ENCODE data around the gene TPGS2. TPM values are rescaled to one million over a fixed set of nuclear protein-coding genes. Genes with fewer than 3 reads are reported as not detected.
"Not testable (repeated sequence)": the region's sequence is repeated elsewhere in the genome, so short reads cannot be mapped to it uniquely, and the experiment has no call there.

Gene TPGS2
- total RNA-seq, 1 donor from 2014 or later = 77.1 TPM

DNA sequence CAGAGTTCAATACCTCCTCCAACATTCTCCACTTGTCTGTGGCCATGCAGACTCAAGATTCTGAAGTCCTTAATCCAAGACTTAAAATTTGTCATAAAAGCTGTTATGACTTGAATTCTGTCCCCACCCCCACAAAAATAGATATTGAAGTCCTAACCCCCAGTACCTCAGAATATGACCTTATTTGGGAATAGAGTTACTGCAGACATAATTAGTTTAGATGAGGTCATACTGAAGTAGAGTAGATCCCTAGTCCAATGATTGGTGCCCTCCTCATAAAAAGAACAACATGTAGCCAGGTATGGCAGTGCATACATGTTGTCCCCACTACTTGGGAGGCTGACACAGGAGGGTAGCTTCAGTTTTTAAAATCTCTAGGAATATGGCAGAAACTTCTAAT, 9.2 kb downstream of the TPGS2 start:
- TF ChIP-seq, protein P1, sequence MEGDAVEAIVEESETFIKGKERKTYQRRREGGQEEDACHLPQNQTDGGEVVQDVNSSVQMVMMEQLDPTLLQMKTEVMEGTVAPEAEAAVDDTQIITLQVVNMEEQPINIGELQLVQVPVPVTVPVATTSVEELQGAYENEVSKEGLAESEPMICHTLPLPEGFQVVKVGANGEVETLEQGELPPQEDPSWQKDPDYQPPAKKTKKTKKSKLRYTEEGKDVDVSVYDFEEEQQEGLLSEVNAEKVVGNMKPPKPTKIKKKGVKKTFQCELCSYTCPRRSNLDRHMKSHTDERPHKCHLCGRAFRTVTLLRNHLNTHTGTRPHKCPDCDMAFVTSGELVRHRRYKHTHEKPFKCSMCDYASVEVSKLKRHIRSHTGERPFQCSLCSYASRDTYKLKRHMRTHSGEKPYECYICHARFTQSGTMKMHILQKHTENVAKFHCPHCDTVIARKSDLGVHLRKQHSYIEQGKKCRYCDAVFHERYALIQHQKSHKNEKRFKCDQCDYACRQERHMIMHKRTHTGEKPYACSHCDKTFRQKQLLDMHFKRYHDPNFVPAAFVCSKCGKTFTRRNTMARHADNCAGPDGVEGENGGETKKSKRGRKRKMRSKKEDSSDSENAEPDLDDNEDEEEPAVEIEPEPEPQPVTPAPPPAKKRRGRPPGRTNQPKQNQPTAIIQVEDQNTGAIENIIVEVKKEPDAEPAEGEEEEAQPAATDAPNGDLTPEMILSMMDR (IDR thresholded peaks at IDR 0.05; ENCODE audit: insufficient read depth, low read length, severe bottlenecking) = no peak
- no peak for FAIRE-seq
- H3K36me3 ChIP-seq (ENCODE audit: control insufficient read depth, insufficient read depth, low read length) = peaks cover 2% of the 10 kb centered on the region

DNA sequence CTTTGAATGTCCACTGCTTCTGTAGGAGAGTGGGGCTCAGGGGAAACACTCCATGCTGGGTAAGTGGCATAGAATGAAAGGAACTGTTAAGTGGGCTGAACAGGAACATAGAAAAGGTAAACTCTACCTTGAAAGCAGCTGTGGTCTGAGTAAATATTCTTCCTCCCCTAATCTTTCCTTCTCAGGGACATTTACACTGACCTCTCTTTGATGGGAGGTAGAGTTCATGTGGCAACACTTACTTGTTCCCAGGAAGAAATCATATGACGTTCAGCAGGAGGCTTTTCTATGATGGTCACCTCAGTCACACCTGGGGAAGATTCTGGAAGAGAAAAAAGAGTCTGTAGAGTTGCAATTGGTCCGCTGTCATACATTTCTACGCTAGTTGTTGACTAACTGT, 10.2 kb downstream of the TPGS2 start:
- no peak overlapping the region for H3K4me3 ChIP-seq (ENCODE audit: low read depth, low read length)
- DNase-seq (ENCODE audit: low read depth) = no peak
- H3K27me3 ChIP-seq (ENCODE audit: control insufficient read depth, insufficient read depth, low read length) = no peaks in the 10 kb centered on the region
- TF ChIP-seq, protein P1 (IDR thresholded peaks at IDR 0.05; ENCODE audit: insufficient read depth, low read length, severe bottlenecking) = no peak
- FAIRE-seq = no peak
- H3K36me3 ChIP-seq (ENCODE audit: control insufficient read depth, insufficient read depth, low read length) = peaks cover 3% of the 10 kb centered on the region

More for the DNA sequence above, 9.2 kb downstream of the TPGS2 start:
- H3K4me3 ChIP-seq (ENCODE audit: low read depth, low read length) = no peak overlapping the region
- no peak for DNase-seq (ENCODE audit: low read depth)
- no peaks in the 10 kb centered on the region for H3K27me3 ChIP-seq (ENCODE audit: control insufficient read depth, insufficient read depth, low read length)

DNA sequence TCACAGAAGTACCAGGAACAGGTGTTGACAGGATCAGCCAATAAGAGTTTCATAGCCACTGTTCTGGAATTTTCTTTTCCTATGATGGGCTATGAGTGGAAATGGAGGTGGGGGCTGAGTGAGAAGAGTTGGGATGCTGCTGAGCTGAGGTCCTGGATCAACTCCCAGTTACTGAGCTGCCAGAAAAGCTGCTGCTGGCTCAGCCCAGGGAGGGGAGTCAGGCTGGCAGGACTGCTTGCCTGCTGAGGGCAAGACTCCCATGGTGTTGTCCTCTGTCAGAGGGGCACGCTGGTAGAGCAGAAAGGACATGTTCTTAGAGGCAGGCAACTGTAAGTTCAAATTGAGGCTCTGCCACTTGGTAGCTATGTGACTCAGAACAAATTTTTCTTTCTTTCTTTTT, 11.8 kb downstream of the TPGS2 start:
- TF ChIP-seq, protein P1 (IDR thresholded peaks at IDR 0.05; ENCODE audit: insufficient read depth, low read length, severe bottlenecking) = no peak
- no peaks in the 10 kb centered on the region for H3K27me3 ChIP-seq (ENCODE audit: control insufficient read depth, insufficient read depth, low read length)
- H3K4me3 ChIP-seq (ENCODE audit: low read depth, low read length) = no peak overlapping the region
- H3K36me3 ChIP-seq (ENCODE audit: control insufficient read depth, insufficient read depth, low read length) = peaks cover 5% of the 10 kb centered on the region
- FAIRE-seq (no peak), DNase-seq (ENCODE audit: low read depth) (no peak)

DNA sequence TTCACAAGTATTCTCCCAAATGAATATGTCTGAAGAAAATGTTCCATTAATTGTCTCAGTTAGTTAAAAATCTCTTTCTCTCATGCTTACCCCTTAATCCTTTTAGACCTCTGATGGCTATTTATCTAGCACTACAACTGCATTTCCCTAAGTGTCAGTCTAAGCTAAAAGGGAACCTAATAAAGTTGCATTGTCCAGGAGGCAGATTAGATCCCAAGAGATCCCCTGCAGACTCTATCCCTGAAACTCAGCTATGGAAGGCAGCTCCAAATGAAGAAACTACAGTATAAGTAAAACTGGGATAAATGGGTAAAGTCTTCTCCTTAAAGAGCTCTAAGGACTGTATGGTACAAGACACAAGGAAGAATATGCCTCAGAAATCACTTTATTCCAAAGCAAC, 12.7 kb downstream of the TPGS2 start:
- H3K4me3 ChIP-seq (ENCODE audit: low read depth, low read length); DNase-seq (ENCODE audit: low read depth); H3K36me3 ChIP-seq (ENCODE audit: control insufficient read depth, insufficient read depth, low read length); H3K27me3 ChIP-seq (ENCODE audit: control insufficient read depth, insufficient read depth, low read length): not testable (repeated sequence)
- FAIRE-seq = peak; percentile 87

DNA sequence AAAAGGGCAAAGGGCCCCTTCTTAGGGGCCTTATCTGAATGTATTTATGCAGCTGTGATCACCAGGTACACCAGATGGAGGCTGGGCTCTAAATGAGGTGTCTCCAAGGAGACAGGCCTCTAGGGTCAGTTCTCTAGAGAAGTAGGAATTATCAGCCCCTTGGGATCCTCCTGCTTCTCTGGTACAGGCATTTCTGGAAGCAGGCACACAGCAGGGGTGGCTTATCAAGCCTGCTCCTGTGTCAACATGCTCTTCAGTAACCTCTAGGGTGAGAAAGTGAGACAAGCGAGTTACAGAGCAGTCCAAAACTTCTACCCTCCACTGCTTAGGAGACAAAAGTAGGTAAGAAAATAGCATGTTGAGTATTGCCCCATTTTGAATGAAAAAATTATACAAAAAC, 13.8 kb downstream of the TPGS2 start:
- TF ChIP-seq, protein P1 (IDR thresholded peaks at IDR 0.05; ENCODE audit: insufficient read depth, low read length, severe bottlenecking) = no peak
- no peak for FAIRE-seq
- Histone ChIP-seq H3K4me3 (ENCODE audit: low read depth, low read length) (no peak overlapping the region), H3K36me3 (ENCODE audit: control insufficient read depth, insufficient read depth, low read length) (peaks cover 5% of the 10 kb centered on the region), H3K27me3 (ENCODE audit: control insufficient read depth, insufficient read depth, low read length) (no peaks in the 10 kb centered on the region)
- DNase-seq (ENCODE audit: low read depth) = peak; percentile 13

DNA sequence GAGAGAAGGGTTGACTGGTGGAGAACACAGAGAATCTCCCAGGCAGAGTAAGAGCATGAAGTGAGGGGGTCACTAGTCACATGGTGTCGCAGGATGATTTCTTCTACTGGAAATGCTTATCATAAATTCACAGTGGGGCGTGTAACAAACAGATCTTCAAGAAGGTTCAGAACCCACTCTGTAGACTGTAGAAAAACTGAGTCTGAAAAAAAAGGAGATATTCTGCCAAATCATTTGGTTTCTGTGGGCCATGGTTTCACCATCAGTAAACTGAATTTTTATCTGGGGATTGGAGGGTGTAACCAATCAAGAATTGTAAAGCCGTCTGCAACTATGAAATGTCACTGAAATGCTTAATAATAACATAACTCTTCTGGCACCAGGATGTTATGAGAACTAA, 15.0 kb downstream of the TPGS2 start:
- H3K27me3 ChIP-seq (ENCODE audit: control insufficient read depth, insufficient read depth, low read length) = no peaks in the 10 kb centered on the region
- no peak overlapping the region for H3K4me3 ChIP-seq (ENCODE audit: low read depth, low read length)
- peaks cover 5% of the 10 kb centered on the region for H3K36me3 ChIP-seq (ENCODE audit: control insufficient read depth, insufficient read depth, low read length)
- FAIRE-seq = no peak
- DNase-seq (ENCODE audit: low read depth) = no peak
- TF ChIP-seq, protein P1 (IDR thresholded peaks at IDR 0.05; ENCODE audit: insufficient read depth, low read length, severe bottlenecking) = no peak
